WTC11 (cell line): Measurements from ENCODE around the gene EXOC4.

Experiments
- ATF1 ChIP-seq: sonication (generic); formaldehyde crosslinking; IDR thresholded peaks from 2 replicates; pipeline ENCODE4 v1.8.1; 2023; ENCODE audit warnings: mild to moderate bottlenecking, moderate library complexity, missing genetic modification reagents
- ETV6 ChIP-seq: sonication (generic); formaldehyde crosslinking; IDR thresholded peaks from 2 replicates; pipeline ENCODE4 v1.8.1; 2022; ENCODE audit warnings: mild to moderate bottlenecking, missing genetic modification reagents
- FOXJ3 ChIP-seq: sonication (generic); formaldehyde crosslinking; IDR thresholded peaks from 2 replicates; pipeline ENCODE4 v1.9.0; 2021; ENCODE audit warnings: missing genetic modification reagents, mild to moderate bottlenecking, borderline replicate concordance
- GABPB1 ChIP-seq: sonication (generic); formaldehyde crosslinking; IDR thresholded peaks from 2 replicates; pipeline ENCODE4 v1.8.1; 2023; ENCODE audit warnings: mild to moderate bottlenecking, missing genetic modification reagents
- TF ChIP-seq, protein P1 (sequence below): sonication (generic); formaldehyde crosslinking; IDR thresholded peaks from 2 replicates; pipeline ENCODE4 v1.8.0; 2022; ENCODE audit warnings: mild to moderate bottlenecking, missing genetic modification reagents
- TF ChIP-seq, protein P2 (sequence below): fragments of 200-600 bp; IDR thresholded peaks from 2 replicates; pipeline ENCODE4 v1.8.0; 2022; ENCODE audit warnings: antibody characterized with exemption
- TF ChIP-seq, protein P3 (sequence below): sonication (generic); formaldehyde crosslinking; IDR thresholded peaks from 2 replicates; pipeline ENCODE4 v1.8.1; 2023; ENCODE audit warnings: mild to moderate bottlenecking, missing genetic modification reagents, moderate library complexity
- TF ChIP-seq, protein P4 (sequence below): fragments of 250-450 bp; sonication (Bioruptor Pico); IDR thresholded peaks from 2 replicates; pipeline ENCODE4 v1.9.0; 2021; ENCODE audit warnings: moderate library complexity, mild to moderate bottlenecking, inconsistent platforms, borderline replicate concordance
- TF ChIP-seq, protein P5 (sequence below): sonication (generic); formaldehyde crosslinking; conservative IDR thresholded peaks from 2 replicates; pipeline ENCODE4 v1.8.1; 2022; ENCODE audit warnings: mild to moderate bottlenecking, missing genetic modification reagents

DNA sequence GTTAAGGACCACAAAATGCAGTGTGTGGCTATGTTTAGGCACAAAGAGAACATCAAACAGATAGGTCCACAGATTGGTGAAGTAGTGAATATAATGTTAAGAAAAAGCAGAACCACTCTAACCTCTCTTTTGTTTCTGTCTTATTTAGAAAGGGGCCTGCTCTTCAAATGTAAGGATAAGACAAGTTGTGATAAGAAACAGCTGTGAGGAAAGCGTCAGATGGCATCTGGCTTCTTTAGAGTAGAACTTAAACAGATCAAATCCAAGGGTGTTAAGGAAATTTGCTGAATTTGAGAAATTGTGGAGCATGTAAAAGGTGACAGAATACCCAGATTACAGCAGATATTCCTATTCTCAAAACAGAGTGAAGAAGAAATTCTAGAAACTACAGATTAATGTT lies 723.3 kb downstream of the EXOC4 start:
- TF ChIP-seq ATF1, result no peak
- TF ChIP-seq, protein P1, sequence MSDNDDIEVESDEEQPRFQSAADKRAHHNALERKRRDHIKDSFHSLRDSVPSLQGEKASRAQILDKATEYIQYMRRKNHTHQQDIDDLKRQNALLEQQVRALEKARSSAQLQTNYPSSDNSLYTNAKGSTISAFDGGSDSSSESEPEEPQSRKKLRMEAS (CRISPR knock-in tag), result no peak
- no peak for TF ChIP-seq FOXJ3 (CRISPR knock-in tag)
- TF ChIP-seq, protein P2, sequence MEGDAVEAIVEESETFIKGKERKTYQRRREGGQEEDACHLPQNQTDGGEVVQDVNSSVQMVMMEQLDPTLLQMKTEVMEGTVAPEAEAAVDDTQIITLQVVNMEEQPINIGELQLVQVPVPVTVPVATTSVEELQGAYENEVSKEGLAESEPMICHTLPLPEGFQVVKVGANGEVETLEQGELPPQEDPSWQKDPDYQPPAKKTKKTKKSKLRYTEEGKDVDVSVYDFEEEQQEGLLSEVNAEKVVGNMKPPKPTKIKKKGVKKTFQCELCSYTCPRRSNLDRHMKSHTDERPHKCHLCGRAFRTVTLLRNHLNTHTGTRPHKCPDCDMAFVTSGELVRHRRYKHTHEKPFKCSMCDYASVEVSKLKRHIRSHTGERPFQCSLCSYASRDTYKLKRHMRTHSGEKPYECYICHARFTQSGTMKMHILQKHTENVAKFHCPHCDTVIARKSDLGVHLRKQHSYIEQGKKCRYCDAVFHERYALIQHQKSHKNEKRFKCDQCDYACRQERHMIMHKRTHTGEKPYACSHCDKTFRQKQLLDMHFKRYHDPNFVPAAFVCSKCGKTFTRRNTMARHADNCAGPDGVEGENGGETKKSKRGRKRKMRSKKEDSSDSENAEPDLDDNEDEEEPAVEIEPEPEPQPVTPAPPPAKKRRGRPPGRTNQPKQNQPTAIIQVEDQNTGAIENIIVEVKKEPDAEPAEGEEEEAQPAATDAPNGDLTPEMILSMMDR, result no peak
- TF ChIP-seq, protein P3, sequence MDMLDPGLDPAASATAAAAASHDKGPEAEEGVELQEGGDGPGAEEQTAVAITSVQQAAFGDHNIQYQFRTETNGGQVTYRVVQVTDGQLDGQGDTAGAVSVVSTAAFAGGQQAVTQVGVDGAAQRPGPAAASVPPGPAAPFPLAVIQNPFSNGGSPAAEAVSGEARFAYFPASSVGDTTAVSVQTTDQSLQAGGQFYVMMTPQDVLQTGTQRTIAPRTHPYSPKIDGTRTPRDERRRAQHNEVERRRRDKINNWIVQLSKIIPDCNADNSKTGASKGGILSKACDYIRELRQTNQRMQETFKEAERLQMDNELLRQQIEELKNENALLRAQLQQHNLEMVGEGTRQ (CRISPR knock-in tag), result no peak
- TF ChIP-seq ETV6 (CRISPR knock-in tag), result no peak
- TF ChIP-seq, protein P4, sequence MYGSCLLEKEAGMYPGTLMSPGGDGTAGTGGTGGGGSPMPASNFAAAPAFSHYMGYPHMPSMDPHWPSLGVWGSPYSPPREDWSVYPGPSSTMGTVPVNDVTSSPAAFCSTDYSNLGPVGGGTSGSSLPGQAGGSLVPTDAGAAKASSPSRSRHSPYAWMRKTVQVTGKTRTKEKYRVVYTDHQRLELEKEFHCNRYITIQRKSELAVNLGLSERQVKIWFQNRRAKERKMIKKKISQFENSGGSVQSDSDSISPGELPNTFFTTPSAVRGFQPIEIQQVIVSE, result no peak
- TF ChIP-seq GABPB1 (CRISPR knock-in tag), result no peak
- TF ChIP-seq, protein P5, sequence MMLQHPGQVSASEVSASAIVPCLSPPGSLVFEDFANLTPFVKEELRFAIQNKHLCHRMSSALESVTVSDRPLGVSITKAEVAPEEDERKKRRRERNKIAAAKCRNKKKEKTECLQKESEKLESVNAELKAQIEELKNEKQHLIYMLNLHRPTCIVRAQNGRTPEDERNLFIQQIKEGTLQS (CRISPR knock-in tag), result no peak
